NCI-H2227 (cell line): ENCODE data around the gene FEV.

ENCODE experiments used
- DNase-seq: peaks from one replicate; lab custom pipeline; 2025; ENCODE audit not compliant: unreplicated experiment; lab: John Stamatoyannopoulos, UW

FEV gene

DNA sequence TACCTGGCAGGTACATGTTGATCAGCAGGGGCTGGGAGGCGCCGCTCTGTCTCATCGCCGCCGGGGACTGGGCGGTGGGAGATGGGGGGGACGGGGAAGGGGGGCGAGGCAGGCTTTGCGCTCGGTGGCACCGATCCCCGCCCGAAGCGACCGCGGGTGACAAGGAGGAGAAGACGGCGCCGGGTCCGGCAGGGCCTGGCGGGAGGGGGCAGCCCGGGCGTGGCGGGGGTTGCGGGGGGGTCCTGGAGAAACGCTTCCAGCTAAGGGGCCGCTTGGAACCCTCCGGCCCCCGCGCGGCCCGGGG lies at the start of gene FEV:
Gene FEV (minus strand): TSS at position 164 of the 304 bp plus-strand sequence. CDS start 109 bp downstream, at position 55.
- peak; percentile 33 for DNase-seq

DNA sequence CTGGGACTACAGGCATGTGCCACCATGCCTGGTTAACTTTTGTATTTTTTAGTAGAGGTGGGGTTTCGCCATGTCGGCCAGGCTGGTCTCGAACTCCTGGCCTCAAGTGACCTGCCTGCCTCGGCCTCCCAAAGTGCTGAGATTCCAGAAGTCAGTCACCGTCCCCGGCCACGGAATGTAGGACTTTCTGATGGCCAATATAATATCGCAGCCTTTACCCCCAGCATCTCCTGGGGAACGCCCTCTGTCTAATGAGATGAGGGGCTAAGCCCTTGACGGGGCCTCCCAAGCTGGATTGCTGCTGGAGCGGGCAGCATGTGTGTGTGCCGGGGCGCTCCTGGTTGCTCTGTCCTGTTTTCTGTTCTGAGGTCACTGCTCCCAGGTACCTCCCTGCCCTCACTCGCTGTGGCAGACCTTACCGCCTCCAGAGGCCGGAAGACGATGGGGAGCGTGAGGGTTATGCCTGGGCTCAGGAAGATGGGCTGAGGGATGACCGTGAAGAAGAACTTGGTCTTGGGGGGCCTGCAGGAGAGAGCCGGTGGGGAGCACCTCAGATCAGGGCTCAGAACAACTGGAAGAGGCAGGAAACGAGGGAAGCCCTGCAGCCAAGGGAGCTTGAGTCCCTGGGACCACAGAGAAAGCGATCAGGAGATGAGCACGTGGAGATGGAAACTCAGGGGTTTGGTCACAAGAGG lies 47.2 kb upstream of the FEV start:
- DNase-seq = no peak

DNA sequence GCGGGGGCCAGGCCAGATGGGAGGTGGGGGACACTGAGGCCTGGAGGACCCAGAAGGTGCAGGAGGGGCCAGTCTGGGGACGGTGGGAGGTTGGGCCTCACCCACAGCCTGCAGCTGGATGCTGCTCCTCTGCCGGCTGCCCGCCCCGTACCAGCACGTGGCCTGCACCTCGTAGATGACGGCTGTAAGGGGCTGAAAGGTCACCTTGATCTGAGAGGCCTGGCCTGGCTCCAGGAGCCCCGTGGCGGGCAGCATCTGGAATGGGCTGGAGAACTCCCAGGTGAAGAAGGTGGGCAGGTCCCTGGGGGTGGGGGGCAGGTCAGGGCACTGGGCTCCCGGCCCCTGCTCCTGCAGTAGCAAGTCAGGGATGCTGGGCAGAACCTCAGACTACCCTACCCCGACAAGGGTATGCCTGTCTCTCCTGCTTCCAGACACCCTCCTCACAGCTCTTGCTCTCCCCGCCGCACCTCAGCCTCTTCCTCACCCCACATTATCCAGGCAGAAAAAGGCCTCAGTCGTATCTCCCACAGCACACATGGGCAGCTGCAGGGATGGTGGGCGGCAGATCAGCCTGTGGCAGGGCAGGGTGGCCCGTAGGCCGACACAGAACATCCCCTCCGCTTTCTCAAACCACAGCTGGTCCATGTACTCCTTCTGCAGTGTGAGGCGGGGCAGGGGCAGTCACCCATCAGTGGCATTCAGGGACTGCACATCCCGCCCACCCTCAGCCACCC lies 46.2 kb upstream of the FEV start:
- DNase-seq = no peak

DNA sequence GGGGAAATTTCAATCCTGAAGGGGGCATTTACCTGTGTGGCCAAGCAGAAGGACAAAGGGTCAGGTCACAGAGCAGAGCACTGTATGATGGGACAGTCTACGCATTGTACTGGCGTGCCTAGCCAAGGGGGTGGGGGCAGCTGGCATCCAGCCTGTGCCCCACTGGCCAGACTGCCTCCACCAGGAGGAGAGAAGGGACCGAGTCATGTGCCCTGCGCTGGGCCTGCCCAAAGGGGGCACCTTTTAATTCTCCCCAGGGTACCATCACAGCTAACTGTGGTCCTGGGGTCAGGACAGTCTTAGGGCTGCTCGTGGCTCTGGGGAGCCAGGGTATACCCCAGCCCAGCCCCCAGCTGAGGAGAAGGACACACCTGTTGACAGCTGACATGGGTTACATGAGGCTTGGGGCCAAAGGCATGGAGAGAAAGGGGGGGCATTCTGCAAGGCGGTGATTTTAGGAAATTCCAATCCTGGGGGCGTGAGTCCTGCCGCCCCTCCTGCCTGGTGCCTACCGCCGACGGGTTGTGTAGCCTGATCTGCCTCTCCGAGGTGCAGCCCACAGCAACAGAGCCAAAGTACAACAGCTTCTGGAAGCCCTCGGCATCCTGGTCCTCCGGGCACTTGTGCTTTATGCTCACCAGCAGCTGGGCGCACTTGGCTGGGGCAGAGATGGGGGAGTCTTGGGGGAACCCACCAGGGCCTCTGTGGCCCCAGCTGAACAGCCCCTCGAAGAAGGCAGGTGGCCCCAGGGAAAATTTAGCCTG lies 45.4 kb upstream of the FEV start:
- DNase-seq = no peak

DNA sequence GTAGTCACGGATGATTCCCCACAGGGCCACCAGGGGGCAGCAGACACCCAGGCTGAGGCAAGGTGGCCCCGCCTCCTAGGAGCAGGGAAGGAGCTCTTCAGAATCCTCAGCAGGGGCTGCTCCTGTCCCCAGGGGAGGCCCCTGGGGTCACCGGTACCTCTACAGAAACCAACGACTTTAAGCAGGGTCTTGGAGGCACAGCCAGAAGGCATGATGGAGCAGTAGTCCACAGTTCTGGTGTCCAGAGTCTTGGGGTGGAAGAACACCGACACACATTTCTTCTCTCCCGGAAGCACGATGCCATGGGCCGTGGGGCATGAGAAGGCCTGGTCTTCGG lies 44.8 kb upstream of the FEV start:
- DNase-seq = peak; percentile 89

DNA sequence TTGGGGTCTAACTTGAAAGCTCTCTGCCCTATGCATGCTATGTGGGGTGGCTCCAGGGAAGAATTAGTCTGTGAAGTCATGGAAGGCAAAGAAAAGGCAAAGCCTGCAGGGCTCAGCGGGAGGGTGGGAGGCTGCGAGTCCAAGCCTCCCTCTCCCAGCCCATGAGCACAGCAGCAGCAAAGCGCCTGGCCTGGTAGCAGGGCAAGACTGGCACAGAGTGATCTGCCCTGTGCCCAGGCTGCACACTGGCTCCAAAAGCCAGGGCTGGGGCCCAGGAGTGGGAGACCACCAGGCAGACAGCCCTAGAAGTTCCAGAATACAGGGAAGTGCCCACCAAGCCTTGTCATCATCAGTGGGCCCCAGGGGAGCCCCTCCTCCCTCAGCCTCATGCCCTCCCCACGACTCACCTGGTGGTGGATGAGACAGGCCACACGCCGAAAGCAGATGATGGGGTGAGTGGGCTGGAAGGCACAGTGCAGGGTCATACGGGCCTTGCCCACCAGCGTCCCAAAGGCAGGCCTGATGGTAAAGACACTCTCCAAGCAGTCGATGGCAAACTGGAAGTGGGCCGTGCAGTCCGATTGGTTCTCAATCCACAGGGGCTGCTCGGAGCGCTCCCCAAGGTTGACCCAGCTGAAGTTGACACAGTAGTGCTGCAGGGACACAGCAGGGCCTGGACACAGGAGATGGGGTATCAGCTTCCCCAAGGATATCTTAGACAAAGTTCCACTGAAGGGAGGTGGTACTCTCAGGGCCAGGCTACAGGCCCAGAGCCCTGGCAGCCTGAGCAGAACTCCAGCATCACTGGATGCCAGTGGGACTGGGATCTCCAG lies 44.2 kb upstream of the FEV start:
- no peak for DNase-seq

DNA sequence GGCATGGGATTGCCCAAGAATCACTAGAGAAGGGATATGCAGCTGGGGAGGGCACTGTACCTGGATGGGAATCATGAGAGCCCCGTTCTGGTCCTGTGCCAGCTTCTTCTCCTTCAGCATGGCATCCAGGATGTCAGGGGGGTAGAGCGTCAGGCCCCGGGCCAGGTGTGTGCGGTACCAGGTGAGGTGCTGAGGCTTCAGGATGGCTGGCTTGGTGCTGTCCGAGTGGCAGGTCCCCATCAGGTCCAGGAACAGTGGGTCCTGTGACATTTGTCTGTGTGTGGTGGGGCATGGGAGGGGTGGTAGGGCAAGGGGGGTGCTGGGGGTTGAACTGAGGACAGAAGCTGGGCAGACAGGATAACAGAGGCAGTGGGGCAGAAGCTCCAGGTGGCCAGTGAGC lies 43.2 kb upstream of the FEV start:
- no peak for DNase-seq

DNA sequence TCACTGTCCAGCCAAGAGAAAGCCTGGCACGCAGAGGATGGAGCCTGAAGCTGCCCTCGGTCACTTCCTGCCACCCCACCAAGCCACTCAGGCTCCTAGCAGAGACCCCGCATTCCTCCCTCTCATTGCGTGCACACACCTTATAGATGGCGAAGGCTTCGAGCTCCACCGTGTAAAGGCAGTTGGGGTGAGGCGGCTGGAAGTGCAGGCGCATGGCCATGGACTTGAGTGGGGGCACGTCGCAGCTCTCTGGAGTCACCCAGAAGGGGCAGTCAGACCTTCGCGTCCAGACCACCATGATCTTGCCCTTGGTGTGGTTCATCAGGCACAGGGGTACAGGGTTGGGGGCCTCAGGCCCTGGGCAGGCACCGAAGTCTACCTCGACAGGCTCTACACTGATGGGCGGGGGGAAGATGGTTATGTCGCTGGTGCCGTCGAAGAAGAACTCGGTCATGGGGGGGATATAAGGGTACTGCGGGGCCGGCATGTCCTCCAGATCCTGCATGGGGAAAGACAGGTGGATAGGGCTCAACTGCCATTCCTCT lies 42.6 kb upstream of the FEV start:
- no peak for DNase-seq

DNA sequence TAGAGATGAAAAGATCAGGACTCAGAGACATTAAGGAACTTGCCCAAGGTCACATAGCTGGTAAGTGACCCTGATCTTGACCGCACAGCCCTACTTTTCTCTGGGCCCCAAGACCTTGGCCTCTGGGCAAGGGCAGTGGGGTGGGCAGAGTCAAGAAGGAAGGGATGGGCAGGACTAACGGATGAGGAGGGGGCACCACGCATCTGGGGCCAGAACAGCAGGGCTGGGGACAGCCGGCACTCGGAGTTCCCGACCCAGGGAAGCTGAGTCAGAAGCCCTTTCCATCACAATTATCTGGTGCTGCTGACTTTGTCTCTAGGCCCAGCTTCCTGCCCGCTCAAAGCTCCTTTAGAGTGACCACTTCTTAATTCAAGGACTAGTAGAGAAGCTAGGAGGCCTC lies 42.0 kb upstream of the FEV start:
- no peak for DNase-seq

DNA sequence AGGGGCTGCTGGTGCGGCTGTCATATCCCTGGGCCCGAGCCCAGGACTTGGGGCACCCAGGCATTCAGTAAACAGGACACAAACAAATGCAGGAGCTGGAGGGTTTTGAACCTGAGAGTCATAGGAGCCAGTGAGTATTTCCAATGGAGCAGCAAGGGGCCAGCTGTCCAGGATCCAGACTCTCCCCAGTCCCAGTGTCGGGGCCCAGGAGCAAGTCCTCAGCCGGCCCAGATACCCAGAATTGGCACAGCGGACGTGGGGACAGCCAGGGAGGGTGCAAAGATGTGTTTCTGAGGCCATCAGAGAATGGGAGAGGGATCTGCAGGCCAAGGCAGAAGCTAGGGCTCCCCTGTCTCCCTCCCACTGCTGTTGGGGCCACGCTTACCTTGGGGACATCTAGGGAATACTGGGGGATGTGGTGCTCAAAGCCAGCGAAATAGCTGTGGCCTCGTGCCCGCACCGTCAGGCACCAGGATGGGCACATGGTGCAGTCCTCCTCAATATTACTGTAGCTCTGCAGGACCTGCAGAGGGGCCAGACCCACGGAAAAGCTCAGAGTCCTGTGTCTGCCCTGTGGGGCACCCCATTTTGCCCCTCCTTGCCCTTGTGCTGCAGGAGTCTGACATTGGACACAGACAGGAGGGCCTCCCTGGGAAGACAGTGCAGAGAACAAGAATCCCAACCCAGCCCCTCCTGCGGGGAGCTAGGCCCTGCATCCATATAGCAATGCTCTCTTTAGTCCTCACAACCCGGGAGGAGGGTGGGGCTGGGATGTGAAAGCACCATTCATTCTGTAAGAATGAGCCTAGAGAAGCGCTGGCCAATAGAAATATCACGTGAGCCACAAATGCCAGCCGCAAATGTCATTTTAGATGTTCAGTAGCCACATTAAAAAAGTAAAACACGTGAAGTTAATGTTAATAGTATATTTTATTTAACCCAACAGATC lies 40.9 kb upstream of the FEV start:
- no peak for DNase-seq

DNA sequence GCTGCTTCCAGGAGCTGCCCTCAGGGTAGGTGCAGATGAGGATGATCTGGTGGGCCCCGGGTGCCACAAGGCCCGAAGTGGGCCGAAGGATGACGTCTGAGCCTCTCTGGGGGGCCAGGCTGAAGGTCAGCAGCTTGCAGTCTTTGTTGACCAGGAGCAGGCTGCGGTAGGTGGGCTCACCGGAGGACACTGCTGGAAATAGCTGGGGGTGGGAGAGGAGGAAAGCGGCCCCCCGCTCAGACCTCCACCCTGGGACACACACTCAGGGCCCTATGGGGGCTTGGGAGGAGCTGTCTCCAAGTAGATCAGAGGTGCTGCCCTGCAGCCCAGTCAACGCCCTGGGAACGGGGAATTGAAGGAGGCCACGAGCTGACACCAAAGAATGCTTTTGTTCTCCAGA lies 39.1 kb upstream of the FEV start:
- no peak for DNase-seq

DNA sequence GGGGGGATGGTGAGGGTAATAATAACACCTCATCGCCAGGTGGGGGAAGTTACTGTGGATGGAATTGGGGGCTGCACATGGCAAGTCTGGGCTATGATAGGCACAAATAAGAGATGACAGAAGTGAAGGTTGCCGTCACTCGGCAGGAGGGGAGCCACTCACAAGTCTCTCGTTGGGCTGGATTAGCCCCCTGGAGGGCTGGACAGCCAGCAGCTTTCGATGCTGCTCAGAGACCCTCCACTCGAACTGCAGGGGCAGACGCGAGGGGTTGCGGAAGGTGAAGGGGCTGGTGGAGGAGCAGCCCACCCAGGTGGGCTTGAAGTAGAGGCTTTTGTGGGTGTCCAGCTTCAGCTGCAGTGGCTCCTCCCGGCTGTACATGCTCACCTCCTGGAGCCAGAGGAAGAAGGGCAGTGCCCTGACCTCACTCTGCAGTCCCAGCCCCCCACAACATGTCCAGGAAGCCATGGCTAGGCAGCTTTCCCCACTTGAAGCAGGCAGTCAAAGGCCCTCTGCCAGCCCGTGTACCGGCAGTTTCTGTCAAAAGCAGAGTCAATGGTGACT lies 38.1 kb upstream of the FEV start:
- DNase-seq = no peak

DNA sequence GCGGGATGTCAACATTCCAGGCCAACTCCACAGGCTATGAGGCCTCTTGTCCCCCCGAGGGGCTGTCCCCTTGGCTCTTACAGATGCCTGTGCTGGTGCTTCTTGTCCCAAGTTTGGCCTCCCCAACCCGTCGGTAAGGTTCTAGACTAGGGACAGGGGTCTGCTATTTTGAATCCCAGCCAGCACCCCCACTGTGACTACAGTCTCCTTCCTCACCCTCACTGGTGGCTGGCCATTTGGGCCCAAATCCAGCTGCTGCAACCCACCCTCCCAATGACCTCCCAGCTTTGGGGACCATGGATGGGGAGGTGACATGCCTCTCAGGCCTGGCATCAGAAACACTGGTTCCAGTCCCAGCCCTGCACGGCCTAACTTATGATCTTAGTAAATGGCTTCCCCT lies 37.6 kb upstream of the FEV start:
- no peak for DNase-seq

DNA sequence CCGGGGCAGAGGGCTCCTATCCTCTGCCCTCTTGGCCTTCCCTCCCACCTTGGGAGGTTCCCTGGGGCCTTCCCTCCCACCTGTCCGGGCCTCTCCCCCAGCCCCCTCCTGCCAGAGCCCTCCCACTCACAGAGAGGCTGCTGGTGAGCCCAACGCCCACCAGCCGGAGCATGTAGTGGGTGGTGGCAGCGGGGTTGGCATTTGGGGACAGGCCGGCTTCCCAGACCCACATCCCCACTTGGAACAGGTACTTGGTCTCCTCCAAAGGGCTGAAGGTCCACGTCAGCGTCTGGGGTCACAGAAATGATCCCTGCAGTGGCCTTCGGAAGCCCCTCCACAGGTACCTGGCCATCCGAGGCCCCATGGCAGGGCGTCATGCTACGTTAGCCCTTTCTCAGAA lies 37.1 kb upstream of the FEV start:
- DNase-seq = no peak

DNA sequence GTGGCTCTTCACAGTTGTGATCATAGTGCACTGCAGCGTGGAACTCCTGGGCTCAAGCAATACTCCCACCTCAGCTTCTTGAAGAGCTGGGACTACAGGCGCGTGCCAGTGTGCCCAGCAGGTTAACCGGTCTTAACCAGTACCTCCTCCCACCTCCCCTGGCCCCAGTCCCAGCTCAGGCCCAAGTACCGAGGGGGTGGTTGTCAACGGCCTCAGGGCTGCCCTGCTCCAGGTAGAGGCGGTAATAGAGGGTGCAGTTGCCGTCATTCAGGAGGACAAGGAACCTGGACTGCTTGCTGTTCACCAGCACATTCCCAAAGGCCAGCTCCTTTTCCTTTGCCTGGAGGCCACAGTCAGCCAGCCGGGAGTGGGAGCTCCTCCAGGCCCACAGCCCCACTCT lies 36.6 kb upstream of the FEV start:
- no peak for DNase-seq

DNA sequence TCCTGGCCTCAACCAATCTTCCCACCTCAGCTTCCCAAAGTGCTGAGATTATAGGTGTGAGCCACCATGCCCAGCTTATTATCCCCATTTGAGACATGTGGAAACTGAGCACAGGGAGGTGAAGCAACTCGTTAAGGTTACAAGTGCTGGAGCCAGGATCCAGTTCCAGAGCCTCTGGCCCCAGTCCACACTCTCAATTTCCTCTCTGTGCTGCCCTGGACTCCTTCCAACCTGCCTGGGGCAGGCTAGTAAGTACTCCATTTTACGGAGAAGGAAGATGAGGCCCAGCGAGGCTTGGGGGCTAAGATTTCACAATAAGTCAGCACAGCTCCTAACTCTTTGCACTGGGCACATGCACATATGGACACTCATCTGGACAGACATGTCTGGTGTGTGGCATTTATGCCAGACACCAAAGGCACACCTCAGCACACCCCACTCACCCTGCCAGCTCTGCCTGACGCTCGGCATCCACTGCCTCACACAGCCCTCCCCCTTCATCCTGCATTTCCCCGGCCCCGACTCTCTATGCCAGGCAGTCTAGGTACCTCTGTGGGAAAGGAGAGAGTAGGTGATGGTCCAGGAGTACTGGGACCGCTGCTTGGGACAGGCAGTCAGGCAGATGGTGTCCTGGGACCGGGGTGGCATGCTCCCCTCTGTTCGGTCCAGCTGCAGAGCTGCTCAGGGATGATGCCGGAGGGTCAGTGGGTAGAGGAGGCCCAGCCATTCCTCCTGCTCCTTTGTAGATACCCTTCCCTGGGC lies 35.8 kb upstream of the FEV start:
- no peak for DNase-seq

DNA sequence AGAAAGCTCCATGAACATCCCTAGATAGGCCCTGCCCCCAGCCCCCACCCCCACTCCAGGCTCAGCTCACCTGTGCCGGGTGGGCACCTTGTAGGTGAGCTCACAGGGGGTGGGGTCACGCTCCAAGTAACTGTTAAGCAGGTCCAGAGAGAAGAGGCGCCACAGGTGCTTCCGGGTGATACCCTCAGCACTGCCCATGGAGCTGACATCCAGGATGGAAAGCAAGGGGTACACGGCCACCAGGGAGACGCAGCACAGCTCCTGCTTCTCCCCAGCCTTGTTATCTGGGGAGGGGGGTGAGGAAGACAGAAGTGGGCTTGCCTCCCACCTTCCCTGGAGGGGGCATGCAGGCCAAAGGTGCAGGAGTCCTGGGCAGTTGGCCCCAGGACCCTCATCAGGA lies 34.5 kb upstream of the FEV start:
- no peak for DNase-seq

DNA sequence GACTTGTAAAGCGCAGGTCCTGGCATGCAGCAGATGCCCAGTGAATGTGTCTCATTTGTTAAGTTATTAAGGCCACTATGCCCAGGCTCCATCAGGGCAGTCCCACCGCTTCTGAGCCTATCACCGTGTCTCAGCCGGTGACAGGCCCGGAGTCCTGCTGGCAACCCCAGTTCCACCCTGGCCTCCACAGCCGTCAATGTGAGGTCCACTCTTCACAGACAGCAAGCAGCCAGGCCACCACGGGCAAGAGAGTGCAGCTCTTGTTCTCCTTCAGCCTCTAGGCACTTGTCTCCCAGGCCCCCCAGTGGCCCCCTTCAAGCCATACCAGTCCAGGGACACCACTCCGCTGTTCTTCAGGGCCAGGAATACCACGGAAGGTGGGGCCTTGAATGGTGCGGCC lies 33.7 kb upstream of the FEV start:
- DNase-seq = no peak

DNA sequence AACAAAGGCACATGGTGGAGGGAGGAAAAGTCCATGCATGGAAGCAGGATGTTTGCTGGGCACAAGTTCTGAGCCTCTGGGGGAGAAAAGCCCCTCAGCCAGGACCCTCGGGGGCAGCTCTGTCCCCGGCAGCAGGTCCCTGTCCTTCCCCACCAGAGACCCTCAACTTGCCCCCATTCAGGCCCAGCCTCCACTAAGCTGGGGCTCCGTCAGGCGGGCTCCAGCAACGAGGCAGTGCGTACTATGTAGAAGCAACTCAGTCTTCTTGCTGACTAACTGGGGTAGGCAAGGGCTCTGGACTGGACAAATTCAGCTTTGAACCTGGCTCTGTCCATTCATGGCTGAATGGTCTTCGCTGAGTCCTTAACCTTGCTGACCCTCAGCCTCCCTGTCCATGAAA lies 33.3 kb upstream of the FEV start:
- DNase-seq = no peak
